ENCODE results near the gene PHF12.
A peak's percentile ranks its signal among the peaks of the same experiment; 100 is the strongest.
"Not testable (repeated sequence)": the region's sequence is repeated elsewhere in the genome, so short reads cannot be mapped to it uniquely, and the experiment has no call there.

PHF12 gene

GRCh38 chr17:28935744-28936460 lies 15.4 kb downstream of the PHF12 start:
- DNase-seq (ENCODE audit: low read depth, low spot score), result no peak

GRCh38 chr17:28934508-28934907 lies 16.8 kb downstream of the PHF12 start:
- DNase-seq (ENCODE audit: low read depth, low spot score), result not testable (repeated sequence)

GRCh38 chr17:28929787-28930186 lies 21.5 kb downstream of the PHF12 start:
- DNase-seq (ENCODE audit: low read depth, low spot score), result no peak

- no peak for DNase-seq (ENCODE audit: low read depth, low spot score)
Measured at GRCh38 chr17:28928061-28928460, 23.3 kb downstream of the PHF12 start.

- DNase-seq (ENCODE audit: low read depth, low spot score), result no peak
Measured at GRCh38 chr17:28926786-28927185, 24.5 kb downstream of the PHF12 start.

GRCh38 chr17:28926366-28926765 lies 25.0 kb downstream of the PHF12 start:
- DNase-seq (ENCODE audit: low read depth, low spot score), result no peak

- DNase-seq (ENCODE audit: low read depth, low spot score), result peak; percentile 69
Measured at GRCh38 chr17:28925912-28926365, 25.4 kb downstream of the PHF12 start.

GRCh38 chr17:28920201-28920600 lies 31.1 kb downstream of the PHF12 start:
- no peak for DNase-seq (ENCODE audit: low read depth, low spot score)

- no peak for DNase-seq (ENCODE audit: low read depth, low spot score)
Measured at GRCh38 chr17:28918295-28918694, 33.0 kb downstream of the PHF12 start.

GRCh38 chr17:28917465-28917864 lies 33.9 kb downstream of the PHF12 start:
- no peak for DNase-seq (ENCODE audit: low read depth, low spot score)

GRCh38 chr17:28917029-28917428 lies 34.3 kb downstream of the PHF12 start:
- no peak for DNase-seq (ENCODE audit: low read depth, low spot score)

GRCh38 chr17:28916302-28916934 lies 34.9 kb downstream of the PHF12 start:
- peak; percentile 56 for DNase-seq (ENCODE audit: low read depth, low spot score)

GRCh38 chr17:28912938-28913333 lies 38.4 kb downstream of the PHF12 start:
- DNase-seq (ENCODE audit: low read depth, low spot score), result no peak

GRCh38 chr17:28912281-28912937 lies 38.9 kb downstream of the PHF12 start:
- no peak for DNase-seq (ENCODE audit: low read depth, low spot score)

GRCh38 chr17:28911411-28912045 lies 39.8 kb downstream of the PHF12 start:
- no peak for DNase-seq (ENCODE audit: low read depth, low spot score)

GRCh38 chr17:28910534-28910933 lies 40.8 kb downstream of the PHF12 start:
- DNase-seq (ENCODE audit: low read depth, low spot score), result no peak

GRCh38 chr17:28908640-28909167 lies 42.6 kb downstream of the PHF12 start:
- DNase-seq (ENCODE audit: low read depth, low spot score), result peak; percentile 84

GRCh38 chr17:28907709-28908475 lies 43.4 kb downstream of the PHF12 start:
- DNase-seq (ENCODE audit: low read depth, low spot score), result no peak

- no peak for DNase-seq (ENCODE audit: low read depth, low spot score)
Measured at GRCh38 chr17:28906706-28907438, 44.4 kb downstream of the PHF12 start.

- DNase-seq (ENCODE audit: low read depth, low spot score), result no peak
Measured at GRCh38 chr17:28906276-28906675, 45.0 kb downstream of the PHF12 start.

- DNase-seq (ENCODE audit: low read depth, low spot score), result no peak
Measured at GRCh38 chr17:28904800-28905199, 46.5 kb downstream of the PHF12 start.
